Measurements from ENCODE around the gene ARHGAP18. TPM values are rescaled to one million over a fixed set of nuclear protein-coding genes. Genes with fewer than 3 reads are reported as not detected.

ARHGAP18 gene
- total and polyA plus RNA-seq, 10 of the 15 experiments (the other 5 are each of a cell fraction or from before 2014, with no cell fraction given), result 18.2 to 52.2 (median 31.7) TPM

GRCh38 chr6:129633529-129633928 lies 76.4 kb downstream of the ARHGAP18 start:
- ChIA-PET POLR2A (interaction anchor here (0.7 to 1.4 kb wide), 4 partner anchors 10 to 77 kb away, joined by 4 to 8 read pairs (median 5); partner anchors contain the start of gene ARHGAP18), CTCF (interaction anchor here (0.6 to 2.3 kb wide), 8 partner anchors 9 to 148 kb away, joined by 3 to 13 read pairs (median 3); no protein-coding TSS in a partner anchor), RAD21 (ENCODE audit: unreplicated experiment) (interaction anchor here (0.9 to 1.2 kb wide), 4 partner anchors 8 to 96 kb away, joined by 3 to 4 read pairs (median 3); no protein-coding TSS in a partner anchor), SMC1A (ENCODE audit: uncharacterized antibody, unreplicated experiment) (interaction anchor here (0.6 to 4.6 kb wide), 13 partner anchors 8 to 388 kb away, joined by 3 to 16 read pairs (median 4); no protein-coding TSS in a partner anchor)
- BruUV-seq (replicated peaks), result no TSS peak
- Histone ChIP-seq H3K4me3 (no peak overlapping the region), H3K79me2 (ENCODE audit: control insufficient read depth, insufficient read depth, low read length) (no peaks in the 10 kb centered on the region; the same call in 1 of the 2 replicates), H3K9ac (ENCODE audit: control insufficient read depth, insufficient read depth, low read length) (no peak overlapping the region), H3K4me1 (ENCODE audit: control insufficient read depth, insufficient read depth, low read length) (peaks cover 10% of the 10 kb centered on the region; the same call in 1 of the 2 replicates), H3K36me3 (ENCODE audit: control insufficient read depth in 2 of 2, insufficient read depth in 2 of 2, low read length in 1 of 2) (peaks cover 8 to 30% of the 10 kb centered on the region in 2 experiments), H3K9me3 (replicated peaks; ENCODE audit: control insufficient read depth, insufficient read depth, low read length) (no peaks in the 10 kb centered on the region; the same call in 2 of the 3 replicates), H4K20me1 (ENCODE audit: control insufficient read depth, insufficient read depth) (no peaks in the 10 kb centered on the region), H3K27me3 (replicated peaks in 1 of 2; ENCODE audit: control insufficient read depth in 2 of 2, insufficient read depth in 2 of 2, low read length in 1 of 2) (no peaks in the 10 kb centered on the region), H3K27ac (ENCODE audit: control insufficient read depth, insufficient read depth) (no peak overlapping the region), H3K4me2 (ENCODE audit: control insufficient read depth, insufficient read depth) (no peak overlapping the region), H2AFZ (ENCODE audit: control insufficient read depth, low read depth, low read length) (no peak overlapping the region)
- ATAC-seq (no peak), FAIRE-seq (no peak), DNase-seq (ENCODE audit: low read depth, low spot score) (no peak)
- intact Hi-C loops (cut with micrococcal nuclease; ENCODE audit: unreplicated experiment), result no loop called here
- TF ChIP-seq IRF3 (IDR thresholded peaks at IDR 0.05), result no peak
- no peak for TF ChIP-seq YBX1 (IDR thresholded peaks at IDR 0.05)
- no peak for TF ChIP-seq SIX5 (IDR thresholded peaks at IDR 0.05; ENCODE audit: low read depth, low read length, severe bottlenecking)
- no peak for TF ChIP-seq CREB1 (IDR thresholded peaks at IDR 0.05; ENCODE audit: low read depth)
- TF ChIP-seq TCF12 (IDR thresholded peaks at IDR 0.05; ENCODE audit: low read depth, low read length), result no peak
- no peak for TF ChIP-seq POLR2AphosphoS2 (IDR thresholded peaks at IDR 0.05; ENCODE audit: low read depth, low read length)
- in situ Hi-C loops (cut with MboI), result no loop called here
- WGBS (ENCODE audit: insufficient coverage, insufficient replicate concordance, low lambda C conversion rate, missing lambda C conversion rate), result 90% methylated on average over 3 of the region's 3 CpGs

Measured in GM12878 (cell line).